DND-41 (cell line): ENCODE data around the gene DNHD1.

Experiments used
- CTCF ChIP-seq: IDR thresholded peaks from 2 replicates; pipeline ENCODE4 v1.5.1; 2012; ENCODE audit warnings: borderline replicate concordance, low read length, moderate library complexity, mild to moderate bottlenecking; ENCODE audit not compliant: poor library complexity, severe bottlenecking; ENCODE audit errors: extremely low read depth
- EZH2 ChIP-seq: IDR thresholded peaks from 3 replicates; pipeline ENCODE4 v1.6.1; 2012; ENCODE audit warnings: borderline replicate concordance, low read depth, mild to moderate bottlenecking, moderate library complexity, low read length, inconsistent platforms; ENCODE audit not compliant: severe bottlenecking

GRCh38 chr11:6570691-6571427 is 73.8 kb downstream of the DNHD1 start:
- TF ChIP-seq CTCF (no peak), EZH2 (no peak)
